ENCODE data around the gene FRAT1. TPM values are rescaled to one million over a fixed set of nuclear protein-coding genes. Genes with fewer than 3 reads are reported as not detected.

Gene FRAT1
- total and polyA plus RNA-seq, 2 of the 4 experiments (the other 2 are of a cell fraction), result 0.54 to 0.89 TPM

- no peak overlapping the region for H3K4me3 ChIP-seq (ENCODE audit: insufficient read depth, low read depth, low read length)
- TF ChIP-seq CEBPB (IDR thresholded peaks at IDR 0.05; ENCODE audit: low read depth, low read length) (no peak), RAD21 (IDR thresholded peaks at IDR 0.05; ENCODE audit: low read length) (no peak), USF2 (IDR thresholded peaks at IDR 0.05; ENCODE audit: low read depth, low read length) (no peak), RFX5 (IDR thresholded peaks at IDR 0.05; ENCODE audit: low read depth, low read length) (no peak), BHLHE40 (IDR thresholded peaks at IDR 0.05; ENCODE audit: low read depth, low read length) (no peak), MAZ (IDR thresholded peaks at IDR 0.05; ENCODE audit: borderline replicate concordance, low read depth, low read length) (no peak), FOS (IDR thresholded peaks at IDR 0.05; ENCODE audit: low read depth, low read length) (no peak), RCOR1 (IDR thresholded peaks at IDR 0.05; ENCODE audit: insufficient replicate concordance, low read length) (no peak), CHD1 (IDR thresholded peaks at IDR 0.05; ENCODE audit: low read depth, low read length) (no peak), CTCF (conservative IDR thresholded peaks at IDR 0.05; ENCODE audit: low read depth, low read length) (no peak), MXI1 (IDR thresholded peaks at IDR 0.05; ENCODE audit: borderline replicate concordance, low read depth, low read length) (no peak), ELK1 (IDR thresholded peaks at IDR 0.05; ENCODE audit: borderline replicate concordance, low read depth, low read length) (no peak), NFE2L2 (IDR thresholded peaks at IDR 0.05; ENCODE audit: low read depth, low read length) (no peak)
- H2AK9ac ChIP-seq (replicated peaks; ENCODE audit: low read depth, low read length, poor library complexity), result no peak overlapping the region
- no TSS peak for BruUV-seq (replicated peaks)
- no peak overlapping the region for H3K56ac ChIP-seq (ENCODE audit: extremely low read depth, insufficient read depth, low read length)
- ChIA-PET POLR2A (ENCODE audit: unreplicated experiment) (no interaction called here), CTCF (no interaction called here)
- in situ Hi-C loops (cut with MboI; ENCODE audit: low sequenced_read_pairs) (no loop called here), dilution Hi-C loops (cut with HindIII; ENCODE audit: low sequenced_read_pairs, unreplicated experiment) (no loop called here), intact Hi-C loops (cut with micrococcal nuclease) (no loop called here)
- no peak overlapping the region for H3K18ac ChIP-seq (ENCODE audit: low read depth, low read length)
- H3K23ac ChIP-seq (ENCODE audit: low read depth, low read length), result no peak overlapping the region
- no peak overlapping the region for H3K4me2 ChIP-seq (ENCODE audit: low read depth, low read length)
- H3K27me3 ChIP-seq (ENCODE audit: control insufficient read depth, insufficient read depth, low read length), result no peaks in the 10 kb centered on the region
- H2BK15ac ChIP-seq (ENCODE audit: low read depth, low read length), result no peak overlapping the region
- no peaks in the 10 kb centered on the region for H4K20me1 ChIP-seq (ENCODE audit: insufficient read depth, low read length)
- H3K14ac ChIP-seq (replicated peaks; ENCODE audit: low read depth, low read length), result no peak overlapping the region
- no peak overlapping the region for H2BK20ac ChIP-seq (ENCODE audit: low read depth, low read length)
- H3K27ac ChIP-seq (ENCODE audit: insufficient read depth, low read length), result no peak overlapping the region
- H3K36me3 ChIP-seq (ENCODE audit: control insufficient read depth, insufficient read depth, low read length), result no peaks in the 10 kb centered on the region
- H3K4ac ChIP-seq (ENCODE audit: low read depth, low read length), result no peak overlapping the region
- H4K8ac ChIP-seq (ENCODE audit: low read depth in 2 of 2, low read length in 2 of 2), result no peak overlapping the region
- H2BK120ac ChIP-seq (ENCODE audit: low read depth, low read length), result no peak overlapping the region
- no peak for ATAC-seq (ENCODE audit: low read depth)
- no CpG with 5 or more reads among the region's 3 CpGs for WGBS, 2 experiments (ENCODE audit: extremely low coverage in 2 of 2, insufficient read length in 1 of 2)
- H2AK5ac ChIP-seq (ENCODE audit: low read depth, low read length), result no peak overlapping the region
- DNase-seq, result no peak
- no peak overlapping the region for H2AFZ ChIP-seq (replicated peaks; ENCODE audit: low read length, poor library complexity)
- no peaks in the 10 kb centered on the region for H3K9me3 ChIP-seq (ENCODE audit: control insufficient read depth, insufficient read depth, low read length)
- H4K5ac ChIP-seq (ENCODE audit: low read depth, low read length), result no peak overlapping the region
- no peak overlapping the region for H3K9ac ChIP-seq (ENCODE audit: low read depth, low read length)
- peaks cover 11 to 22% of the 10 kb centered on the region in 2 experiments; a peak in 3 of 4 replicates for H3K79me1 ChIP-seq (ENCODE audit: low read depth in 1 of 2, low read length in 2 of 2)
- H3K4me1 ChIP-seq (ENCODE audit: control insufficient read depth, insufficient read depth, low read length), result peaks cover 3% of the 10 kb centered on the region; the same call in 1 of the 2 replicates
- H4K91ac ChIP-seq (ENCODE audit: insufficient read depth, low read depth, low read length), result no peak overlapping the region
- H3K9me1 ChIP-seq (ENCODE audit: insufficient read depth, low read length), result no peaks in the 10 kb centered on the region
- H2BK5ac ChIP-seq (ENCODE audit: low read depth, low read length, poor library complexity, severe bottlenecking), result no peak overlapping the region
Measured at GRCh38 chr10:97273700-97274099, 45.4 kb upstream of the FRAT1 start.

Measured in IMR-90 (cell line).